ENCODE measurements around the gene ZNF606.

The ZNF606 gene

GRCh38 chr19:58002384-58003173, at the start of gene ZNF606:
ZNF606 (minus strand) TSS chr19:58002820; CDS start chr19:58001319, 1,501 bp downstream.
- peak within 1 kb of the TSS; percentile 92 for H3K4me3 ChIP-seq (ENCODE audit: low read depth, low read length)
- ChIA-PET CTCF (interaction anchor here (1.2 to 2.1 kb wide), 3 partner anchors 9 to 16 kb away, joined by 3 to 9 read pairs (median 5); no protein-coding TSS in a partner anchor), POLR2A (interaction anchor here (0.6 to 0.7 kb wide), 3 partner anchors 31 to 67 kb away, joined by 3 read pairs; partner anchors contain the start of gene ZNF418)
- peak; percentile 34 for DNase-seq (ENCODE audit: low read depth, low spot score)
- TF ChIP-seq CTCF (IDR thresholded peaks at IDR 0.05; ENCODE audit: insufficient read depth, low read length, missing control alignments): no peak

- no peak for TF ChIP-seq CTCF (IDR thresholded peaks at IDR 0.05; ENCODE audit: insufficient read depth, low read length, missing control alignments)
- ChIA-PET CTCF (no interaction called here), POLR2A (no interaction called here)
- no peak overlapping the region for H3K4me3 ChIP-seq (ENCODE audit: low read depth, low read length)
- DNase-seq (ENCODE audit: low read depth, low spot score): no peak
Measured at GRCh38 chr19:58052256-58052655, 49.6 kb upstream of the ZNF606 start.

GRCh38 chr19:58047672-58048071, 45.1 kb upstream of the ZNF606 start:
- TF ChIP-seq CTCF (IDR thresholded peaks at IDR 0.05; ENCODE audit: insufficient read depth, low read length, missing control alignments): no peak
- ChIA-PET CTCF (no interaction called here), POLR2A (no interaction called here)
- no peak for DNase-seq (ENCODE audit: low read depth, low spot score)
- no peak overlapping the region for H3K4me3 ChIP-seq (ENCODE audit: low read depth, low read length)

GRCh38 chr19:58046856-58047255, 44.2 kb upstream of the ZNF606 start:
- no peak for TF ChIP-seq CTCF (IDR thresholded peaks at IDR 0.05; ENCODE audit: insufficient read depth, low read length, missing control alignments)
- ChIA-PET CTCF (no interaction called here), POLR2A (no interaction called here)
- no peak overlapping the region for H3K4me3 ChIP-seq (ENCODE audit: low read depth, low read length)
- DNase-seq (ENCODE audit: low read depth, low spot score): no peak

- TF ChIP-seq CTCF (IDR thresholded peaks at IDR 0.05; ENCODE audit: insufficient read depth, low read length, missing control alignments): no peak
- CTCF ChIA-PET: no interaction called here
- no peak for DNase-seq (ENCODE audit: low read depth, low spot score)
- POLR2A ChIA-PET: no interaction called here
- no peak overlapping the region for H3K4me3 ChIP-seq (ENCODE audit: low read depth, low read length)
Measured at GRCh38 chr19:58045411-58046050, 42.9 kb upstream of the ZNF606 start.

GRCh38 chr19:58044886-58045285, 42.3 kb upstream of the ZNF606 start:
- DNase-seq (ENCODE audit: low read depth, low spot score): no peak
- no peak overlapping the region for H3K4me3 ChIP-seq (ENCODE audit: low read depth, low read length)
- POLR2A ChIA-PET: no interaction called here
- CTCF ChIA-PET: no interaction called here
- TF ChIP-seq CTCF (IDR thresholded peaks at IDR 0.05; ENCODE audit: insufficient read depth, low read length, missing control alignments): no peak

Measured in AG04449 (cell line).